ENCODE data around the gene RTP2. TPM values are rescaled to one million over a fixed set of nuclear protein-coding genes. Genes with fewer than 3 reads are reported as not detected.

The RTP2 gene
- total RNA-seq, 1 donor from 2014 or later, result not detected

DNA sequence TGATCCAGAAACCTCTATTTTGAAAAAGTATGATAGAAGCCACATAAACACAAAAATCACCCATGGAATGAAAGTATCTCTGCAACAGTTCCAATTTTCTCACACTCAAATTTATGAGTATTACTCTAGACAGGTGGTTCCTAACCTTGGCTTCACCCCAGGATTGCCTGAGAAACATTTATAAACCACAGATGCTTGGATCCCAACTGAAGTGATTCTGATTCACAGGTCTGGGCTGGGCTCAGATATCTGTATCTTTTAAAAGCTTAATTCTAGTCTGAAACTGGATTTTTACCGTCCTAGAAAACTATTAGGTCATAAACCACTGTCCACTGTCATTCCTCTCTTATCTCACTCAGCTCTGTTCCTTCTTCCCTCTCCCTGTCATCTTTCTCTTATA, 24.8 kb downstream of the RTP2 start:
- Mint-ChIP-seq H3K36me3 (no peaks in the 10 kb centered on the region), H3K27ac (no peak overlapping the region), H3K4me1 (peaks cover 3% of the 10 kb centered on the region), H3K9me3 (no peaks in the 10 kb centered on the region), H3K4me3 (no peak overlapping the region), H3K27me3 (ENCODE audit: insufficient read depth, low read depth) (peaks cover 9% of the 10 kb centered on the region)
- peaks cover 4% of the 10 kb centered on the region for H3F3A ChIP-seq (ENCODE audit: low read depth)
- H3K4me3 ChIP-seq, result no peak overlapping the region
- H3K4me2 ChIP-seq, result no peak overlapping the region
- H3K27ac ChIP-seq, result no peak overlapping the region
- H4K20me1 ChIP-seq (ENCODE audit: low read depth), result no peaks in the 10 kb centered on the region
- no peaks in the 10 kb centered on the region for H3K4me1 ChIP-seq
- H3K9ac ChIP-seq, result no peak overlapping the region
- no peaks in the 10 kb centered on the region for H3K79me2 ChIP-seq (ENCODE audit: low read depth)
- no peak overlapping the region for H2AFZ ChIP-seq (replicated peaks)
- no peaks in the 10 kb centered on the region for H3K9me3 ChIP-seq (ENCODE audit: low read depth)
- DNase-seq (ENCODE audit: low spot score), result no peak
- no peaks in the 10 kb centered on the region for H3K36me3 ChIP-seq
- TF ChIP-seq EZH2 (IDR thresholded peaks at IDR 0.05), result no peak
- peaks cover under 1% of the 10 kb centered on the region for H3K27me3 ChIP-seq

- no peak for DNase-seq (ENCODE audit: low spot score)
- Histone ChIP-seq H3K9ac (no peak overlapping the region), H3K36me3 (no peaks in the 10 kb centered on the region), H3K27me3 (peaks cover 41% of the 10 kb centered on the region), H3K4me3 (no peak overlapping the region), H3K27ac (no peak overlapping the region), H3F3A (ENCODE audit: low read depth) (peaks cover 6% of the 10 kb centered on the region), H2AFZ (replicated peaks) (no peak overlapping the region), H3K4me2 (no peak overlapping the region), H3K9me3 (ENCODE audit: low read depth) (no peaks in the 10 kb centered on the region), H4K20me1 (ENCODE audit: low read depth) (peaks cover 4% of the 10 kb centered on the region), H3K4me1 (peaks cover 2% of the 10 kb centered on the region), H3K79me2 (ENCODE audit: low read depth) (no peaks in the 10 kb centered on the region)
- Mint-ChIP-seq H3K9me3 (no peaks in the 10 kb centered on the region), H3K4me1 (peaks cover 8% of the 10 kb centered on the region), H3K4me3 (no peak overlapping the region), H3K27ac (no peak overlapping the region), H3K36me3 (no peaks in the 10 kb centered on the region), H3K27me3 (ENCODE audit: insufficient read depth, low read depth) (peaks cover 31% of the 10 kb centered on the region)
- TF ChIP-seq, protein P1, sequence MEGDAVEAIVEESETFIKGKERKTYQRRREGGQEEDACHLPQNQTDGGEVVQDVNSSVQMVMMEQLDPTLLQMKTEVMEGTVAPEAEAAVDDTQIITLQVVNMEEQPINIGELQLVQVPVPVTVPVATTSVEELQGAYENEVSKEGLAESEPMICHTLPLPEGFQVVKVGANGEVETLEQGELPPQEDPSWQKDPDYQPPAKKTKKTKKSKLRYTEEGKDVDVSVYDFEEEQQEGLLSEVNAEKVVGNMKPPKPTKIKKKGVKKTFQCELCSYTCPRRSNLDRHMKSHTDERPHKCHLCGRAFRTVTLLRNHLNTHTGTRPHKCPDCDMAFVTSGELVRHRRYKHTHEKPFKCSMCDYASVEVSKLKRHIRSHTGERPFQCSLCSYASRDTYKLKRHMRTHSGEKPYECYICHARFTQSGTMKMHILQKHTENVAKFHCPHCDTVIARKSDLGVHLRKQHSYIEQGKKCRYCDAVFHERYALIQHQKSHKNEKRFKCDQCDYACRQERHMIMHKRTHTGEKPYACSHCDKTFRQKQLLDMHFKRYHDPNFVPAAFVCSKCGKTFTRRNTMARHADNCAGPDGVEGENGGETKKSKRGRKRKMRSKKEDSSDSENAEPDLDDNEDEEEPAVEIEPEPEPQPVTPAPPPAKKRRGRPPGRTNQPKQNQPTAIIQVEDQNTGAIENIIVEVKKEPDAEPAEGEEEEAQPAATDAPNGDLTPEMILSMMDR (IDR thresholded peaks at IDR 0.05), result no peak
- TF ChIP-seq EZH2phosphoT487 (IDR thresholded peaks at IDR 0.05) (no peak), EZH2 (IDR thresholded peaks at IDR 0.05) (no peak)
These were observed 29.3 kb downstream of the RTP2 start for GRCh38 chr3:187673012-187673411.

DNA sequence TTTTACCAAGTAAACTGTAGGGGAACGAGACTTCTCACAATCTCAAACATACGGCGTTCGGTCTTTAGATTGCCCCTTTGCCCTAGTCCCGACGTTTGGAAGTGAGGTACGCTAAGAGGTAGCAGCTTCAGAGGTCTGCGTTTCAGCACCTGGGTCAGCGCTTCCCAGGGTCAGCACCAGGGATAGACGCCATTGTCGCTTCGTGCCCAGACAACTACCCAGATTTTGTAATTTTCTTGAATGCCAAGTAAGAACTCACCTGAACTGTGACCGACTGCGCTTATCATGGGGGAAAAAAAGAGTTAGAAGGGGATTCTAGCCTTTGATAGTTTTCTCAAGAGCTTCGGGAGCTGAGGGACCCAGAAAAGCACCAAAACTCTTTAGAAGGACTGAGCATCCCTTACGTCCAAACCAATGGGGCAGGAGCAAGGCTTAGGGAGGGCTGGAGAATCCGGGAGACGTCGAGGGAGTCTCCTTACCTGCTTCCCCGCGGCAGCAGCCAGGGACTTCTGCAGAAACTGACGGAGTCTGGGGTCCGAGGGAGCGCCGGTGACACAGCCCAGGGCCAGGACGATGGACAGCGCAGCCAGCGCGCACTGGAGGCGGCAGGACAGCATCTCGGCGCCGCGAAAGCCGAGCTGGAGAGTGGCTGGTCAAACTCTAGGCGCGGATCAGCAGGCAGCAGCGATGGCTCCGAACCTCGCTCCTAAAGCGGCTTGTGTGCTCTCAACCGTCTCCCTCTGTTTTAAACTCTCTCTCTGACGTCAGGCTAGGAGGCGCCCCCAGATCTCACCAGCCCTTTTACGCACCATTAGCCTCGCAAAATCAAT, 32.5 kb downstream of the RTP2 start, which contains the start of gene SST:
Gene SST (minus strand): TSS at position 720 of the 830 bp plus-strand sequence. CDS start 103 bp downstream, at position 617.
- peaks cover 44% of the 10 kb centered on the region for H3K27me3 ChIP-seq
- no peak within 1 kb of the TSS for H3K9ac ChIP-seq
- peak; percentile 92 for DNase-seq (ENCODE audit: low spot score)
- H3K4me1 Mint-ChIP-seq, result peaks cover 8% of the 10 kb centered on the region
- no peaks in the 10 kb centered on the region for H3K36me3 ChIP-seq
- H3K4me3 ChIP-seq, result peak within 1 kb of the TSS; percentile 26
- H2AFZ ChIP-seq (replicated peaks), result no peak within 1 kb of the TSS
- H3K9me3 Mint-ChIP-seq, result no peaks in the 10 kb centered on the region
- H3K4me3 Mint-ChIP-seq, result peak within 1 kb of the TSS; percentile 50
- H3F3A ChIP-seq (ENCODE audit: low read depth), result peaks cover 6% of the 10 kb centered on the region
- H3K36me3 Mint-ChIP-seq, result no peaks in the 10 kb centered on the region
- no peaks in the 10 kb centered on the region for H3K79me2 ChIP-seq (ENCODE audit: low read depth)
- TF ChIP-seq EZH2phosphoT487 (IDR thresholded peaks at IDR 0.05) (no peak), EZH2 (IDR thresholded peaks at IDR 0.05) (peak; percentile 62)
- H3K27ac ChIP-seq, result no peak within 1 kb of the TSS
- H3K4me1 ChIP-seq, result peaks cover 2% of the 10 kb centered on the region
- peaks cover 31% of the 10 kb centered on the region for H3K27me3 Mint-ChIP-seq (ENCODE audit: insufficient read depth, low read depth)
- H3K4me2 ChIP-seq, result peak within 1 kb of the TSS; percentile 67
- no peak within 1 kb of the TSS for H3K27ac Mint-ChIP-seq
- no peaks in the 10 kb centered on the region for H3K9me3 ChIP-seq (ENCODE audit: low read depth)
- peaks cover 4% of the 10 kb centered on the region for H4K20me1 ChIP-seq (ENCODE audit: low read depth)

DNA sequence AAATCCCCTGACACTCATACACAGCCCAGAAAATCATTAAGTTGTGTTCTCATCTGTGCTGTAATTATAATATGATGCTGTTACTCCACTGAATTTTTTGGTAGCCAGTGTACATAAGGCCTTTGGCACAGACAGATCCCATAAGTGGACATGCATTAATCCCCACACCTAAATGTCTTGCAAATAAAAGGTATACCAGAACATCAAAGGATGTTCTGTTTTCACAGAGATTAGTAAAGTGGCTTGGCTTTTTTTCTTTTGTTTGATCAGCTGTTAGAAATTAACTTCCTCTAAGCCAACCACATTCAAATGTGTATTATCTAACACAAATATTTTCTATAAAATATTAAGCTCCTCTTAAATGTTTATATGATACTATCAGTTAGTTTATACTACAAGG, 34.8 kb downstream of the RTP2 start:
- H3K36me3 Mint-ChIP-seq, result no peaks in the 10 kb centered on the region
- H3K4me3 ChIP-seq, result no peak overlapping the region
- no peak overlapping the region for H3K27ac ChIP-seq
- no peaks in the 10 kb centered on the region for H3K79me2 ChIP-seq (ENCODE audit: low read depth)
- no peak overlapping the region for H3K4me3 Mint-ChIP-seq
- no peak overlapping the region for H2AFZ ChIP-seq (replicated peaks)
- H3F3A ChIP-seq (ENCODE audit: low read depth), result peaks cover 6% of the 10 kb centered on the region
- H3K9me3 Mint-ChIP-seq, result no peaks in the 10 kb centered on the region
- peaks cover 2% of the 10 kb centered on the region for H3K4me1 ChIP-seq
- no peak overlapping the region for H3K9ac ChIP-seq
- peaks cover 24% of the 10 kb centered on the region for H3K27me3 Mint-ChIP-seq (ENCODE audit: insufficient read depth, low read depth)
- TF ChIP-seq, protein P1 (IDR thresholded peaks at IDR 0.05), result no peak
- TF ChIP-seq EZH2phosphoT487 (IDR thresholded peaks at IDR 0.05), result no peak
- no peak for TF ChIP-seq EZH2 (IDR thresholded peaks at IDR 0.05)
- H3K27ac Mint-ChIP-seq, result no peak overlapping the region
- peaks cover 4% of the 10 kb centered on the region for H4K20me1 ChIP-seq (ENCODE audit: low read depth)
- H3K9me3 ChIP-seq (ENCODE audit: low read depth), result no peaks in the 10 kb centered on the region
- no peak for DNase-seq (ENCODE audit: low spot score)
- H3K4me2 ChIP-seq, result no peak overlapping the region
- no peaks in the 10 kb centered on the region for H3K36me3 ChIP-seq
- H3K27me3 ChIP-seq, result peaks cover 43% of the 10 kb centered on the region
- peaks cover 8% of the 10 kb centered on the region for H3K4me1 Mint-ChIP-seq

Measured in neural progenitor cell (in vitro differentiated cells).